Rectal smooth muscle tissue (tissue), 1 donor: ENCODE results near the gene GPR39.

Experiments
- H3K27ac ChIP-seq: one replicate; pipeline ENCODE4 v1.7.0; 2013; ENCODE audit warnings: low read depth, low read length, inconsistent platforms
- H3K27me3 ChIP-seq: one replicate; pipeline ENCODE4 v1.7.0; 2013; ENCODE audit warnings: low read length; ENCODE audit not compliant: control insufficient read depth, insufficient read depth
- H3K36me3 ChIP-seq: one replicate; pipeline ENCODE4 v1.7.0; 2013; ENCODE audit warnings: low read length; ENCODE audit not compliant: control insufficient read depth, insufficient read depth
- H3K4me1 ChIP-seq: one replicate; pipeline ENCODE4 v1.7.0; 2013; ENCODE audit warnings: low read length; ENCODE audit not compliant: control insufficient read depth, insufficient read depth
- H3K4me3 ChIP-seq: one replicate; pipeline ENCODE4 v1.7.0; 2013; ENCODE audit warnings: low read length
- H3K9ac ChIP-seq: one replicate; pipeline ENCODE4 v1.7.0; 2013; ENCODE audit warnings: low read length

GPR39 gene

DNA sequence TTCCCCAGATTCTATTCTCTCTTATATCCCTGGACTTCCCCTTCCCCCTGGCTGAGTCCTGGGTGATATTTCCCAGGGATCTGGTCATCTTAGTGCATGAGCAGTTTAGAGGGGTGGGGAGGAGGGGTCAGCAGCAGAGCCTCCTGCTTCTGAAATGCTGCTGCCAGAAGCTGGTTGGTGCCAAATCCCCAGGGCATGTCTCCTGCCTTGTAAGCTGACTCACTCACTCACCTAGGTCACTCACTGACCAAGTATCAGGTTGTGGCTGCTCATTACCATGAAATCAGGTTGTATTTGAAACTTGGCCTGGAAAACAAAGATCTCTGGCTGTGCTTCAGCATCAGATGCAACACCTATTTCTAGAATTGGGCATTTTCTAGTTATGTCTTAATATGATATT lies 14.3 kb downstream of the GPR39 start:
- no peaks in the 10 kb centered on the region for H3K27me3 ChIP-seq
- H3K36me3 ChIP-seq = no peaks in the 10 kb centered on the region
- H3K27ac ChIP-seq = no peak overlapping the region
- H3K9ac ChIP-seq = no peak overlapping the region
- no peaks in the 10 kb centered on the region for H3K4me1 ChIP-seq
- H3K4me3 ChIP-seq = no peak overlapping the region

DNA sequence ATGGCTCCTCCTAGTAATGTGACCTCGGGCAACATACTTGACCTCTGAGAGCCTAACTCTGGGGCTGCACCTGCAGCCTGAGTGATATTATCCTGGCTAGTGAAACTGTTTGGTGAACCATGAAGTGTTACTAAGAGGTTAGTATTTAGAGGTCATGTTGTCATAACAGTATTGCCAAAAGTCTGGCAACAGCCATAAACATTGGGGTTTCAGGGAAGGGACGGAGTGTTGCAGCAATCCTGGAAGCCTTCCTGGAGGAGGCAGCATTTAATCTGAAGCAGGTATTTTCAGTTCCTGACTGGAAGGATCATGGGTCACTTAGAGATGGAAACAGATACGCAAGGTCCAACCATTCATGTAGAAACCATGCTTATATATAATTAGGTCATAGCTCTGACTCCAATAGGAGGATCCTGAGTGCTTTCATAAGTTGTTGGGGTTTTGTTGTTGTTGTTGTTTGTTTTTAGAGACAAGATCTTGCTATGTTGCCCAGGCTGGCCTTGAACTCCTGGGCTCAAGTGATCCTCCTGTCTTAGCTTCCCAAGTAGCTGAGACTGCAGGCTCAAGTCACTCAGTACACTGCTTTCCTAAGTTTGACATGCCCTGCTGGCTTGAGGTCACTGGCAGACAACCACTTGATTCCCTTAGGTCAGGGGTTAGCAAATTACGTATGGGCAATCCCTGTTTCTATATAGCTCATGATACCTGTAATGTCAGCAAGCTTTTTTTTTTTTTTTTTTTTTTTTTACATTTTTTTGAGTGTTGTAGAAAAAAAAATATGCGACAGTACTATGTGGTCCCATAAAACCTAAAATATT lies 21.5 kb downstream of the GPR39 start:
- H3K27me3 ChIP-seq = no peaks in the 10 kb centered on the region
- no peak overlapping the region for H3K27ac ChIP-seq
- H3K36me3 ChIP-seq = no peaks in the 10 kb centered on the region
- H3K4me3 ChIP-seq = no peak overlapping the region
- no peak overlapping the region for H3K9ac ChIP-seq
- H3K4me1 ChIP-seq = no peaks in the 10 kb centered on the region

DNA sequence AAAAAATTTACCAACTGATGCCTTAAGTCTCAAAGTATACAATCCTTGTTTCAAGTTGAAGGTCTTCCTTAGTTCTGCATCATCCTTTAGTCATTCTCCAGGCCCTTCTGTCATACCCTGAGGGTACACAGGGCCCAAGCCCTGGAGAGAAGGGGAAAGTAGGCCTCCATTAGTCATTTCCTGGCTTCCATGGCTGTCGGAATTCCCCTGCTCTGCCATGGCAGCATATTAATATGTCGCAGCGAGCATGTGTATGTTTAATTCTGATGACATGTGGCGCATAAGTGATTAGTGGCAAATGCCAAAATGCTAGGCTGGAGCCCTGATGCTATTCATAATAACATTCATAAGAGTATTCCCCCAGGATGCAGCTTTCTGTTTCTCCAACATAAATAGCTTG lies 22.1 kb downstream of the GPR39 start:
- no peaks in the 10 kb centered on the region for H3K4me1 ChIP-seq
- H3K4me3 ChIP-seq = no peak overlapping the region

DNA sequence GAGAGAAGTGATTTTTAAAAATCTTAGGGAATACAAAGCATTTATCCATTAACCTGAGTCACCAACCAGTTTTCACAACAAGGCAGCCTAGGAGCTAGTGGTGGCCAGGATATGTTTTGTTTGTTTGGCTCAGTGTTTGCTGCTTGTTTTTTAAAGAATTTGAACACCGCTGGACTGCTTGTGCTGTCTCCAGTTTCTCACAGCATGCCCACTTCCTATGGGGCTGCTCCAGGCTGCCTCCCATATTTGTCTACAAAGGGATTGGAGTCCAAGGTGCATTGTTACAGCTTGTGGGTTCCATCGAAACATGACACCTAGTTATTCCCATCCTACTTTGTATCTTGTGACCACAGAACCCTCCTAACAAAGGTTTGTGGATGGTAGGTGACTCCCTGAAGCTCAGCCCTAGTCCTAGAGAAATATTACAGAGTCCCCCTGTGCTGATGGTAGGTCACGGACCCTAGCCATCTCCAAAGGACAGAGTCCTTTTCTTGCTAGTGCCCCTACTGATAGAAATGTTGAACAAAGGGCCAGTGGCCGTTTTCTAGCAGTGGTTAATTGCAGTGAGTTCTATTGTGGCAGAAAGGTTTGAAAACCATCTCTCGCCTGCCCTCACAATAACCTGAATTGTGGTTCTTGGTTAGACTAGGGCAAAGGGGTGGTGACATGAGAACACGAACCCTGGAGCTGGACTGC lies 23.2 kb downstream of the GPR39 start:
- H3K4me3 ChIP-seq = no peak overlapping the region
- H3K36me3 ChIP-seq = no peaks in the 10 kb centered on the region
- H3K27ac ChIP-seq = no peak overlapping the region
- H3K4me1 ChIP-seq = no peaks in the 10 kb centered on the region
- H3K27me3 ChIP-seq = no peaks in the 10 kb centered on the region
- no peak overlapping the region for H3K9ac ChIP-seq

More for the DNA sequence above, 22.1 kb downstream of the GPR39 start:
- no peaks in the 10 kb centered on the region for H3K27me3 ChIP-seq
- no peaks in the 10 kb centered on the region for H3K36me3 ChIP-seq
- no peak overlapping the region for H3K27ac ChIP-seq
- H3K9ac ChIP-seq = no peak overlapping the region

- Histone ChIP-seq H3K36me3 (no peaks in the 10 kb centered on the region), H3K27ac (no peak overlapping the region), H3K4me1 (no peaks in the 10 kb centered on the region), H3K27me3 (no peaks in the 10 kb centered on the region), H3K4me3 (no peak overlapping the region), H3K9ac (no peak overlapping the region)
Observed at GRCh38 chr2:132441051-132441450, 24.4 kb downstream of the GPR39 start.

DNA sequence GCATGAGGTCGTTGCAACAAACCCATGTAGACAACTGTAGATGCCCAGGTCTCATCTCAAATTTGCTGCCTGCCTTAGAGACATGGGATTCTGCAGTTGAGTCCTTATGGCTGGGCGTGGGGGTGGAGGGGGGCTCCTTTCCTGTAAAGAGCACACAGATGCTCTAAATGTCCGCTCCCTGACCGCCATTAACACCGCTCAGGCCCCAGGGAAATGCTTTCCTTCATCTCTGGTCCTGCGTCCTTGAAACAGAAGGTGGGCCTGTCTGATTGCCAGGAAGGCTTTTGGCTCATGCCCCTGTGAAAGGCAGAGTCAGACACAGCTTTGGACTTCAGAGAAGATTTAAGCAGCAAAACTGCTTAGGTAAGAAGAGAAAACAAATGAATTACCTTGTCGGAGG lies 25.7 kb downstream of the GPR39 start:
- H3K27ac ChIP-seq = no peak overlapping the region
- no peaks in the 10 kb centered on the region for H3K4me1 ChIP-seq
- no peaks in the 10 kb centered on the region for H3K27me3 ChIP-seq
- H3K36me3 ChIP-seq = no peaks in the 10 kb centered on the region
- no peak overlapping the region for H3K4me3 ChIP-seq
- no peak overlapping the region for H3K9ac ChIP-seq

GRCh38 chr2:132443106-132443505 lies 26.5 kb downstream of the GPR39 start:
- no peaks in the 10 kb centered on the region for H3K4me1 ChIP-seq
- no peak overlapping the region for H3K4me3 ChIP-seq
- H3K9ac ChIP-seq = no peak overlapping the region
- no peaks in the 10 kb centered on the region for H3K36me3 ChIP-seq
- no peaks in the 10 kb centered on the region for H3K27me3 ChIP-seq
- H3K27ac ChIP-seq = no peak overlapping the region

DNA sequence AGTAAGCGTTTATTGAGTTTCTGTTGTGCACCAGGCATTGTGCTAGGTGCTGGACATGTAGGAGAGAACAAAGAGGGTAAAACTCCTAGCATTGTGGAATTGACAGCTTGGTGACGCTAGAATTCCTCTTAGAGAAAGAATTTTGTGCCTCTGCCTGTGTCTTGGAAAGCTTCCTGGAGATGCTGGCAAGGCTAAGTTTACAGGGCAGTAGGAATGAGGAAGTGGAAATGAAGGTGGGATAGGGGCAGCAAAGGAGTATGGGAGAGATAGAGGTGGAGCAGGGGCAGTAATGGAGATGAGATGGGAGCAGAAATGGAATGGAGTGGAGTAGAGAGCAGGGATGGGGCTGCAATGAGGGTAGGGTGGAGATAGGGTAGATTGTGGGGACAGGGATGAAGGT lies 29.8 kb downstream of the GPR39 start:
- Histone ChIP-seq H3K36me3 (no peaks in the 10 kb centered on the region), H3K9ac (no peak overlapping the region), H3K4me3 (no peak overlapping the region), H3K27ac (no peak overlapping the region), H3K27me3 (no peaks in the 10 kb centered on the region), H3K4me1 (no peaks in the 10 kb centered on the region)

- Histone ChIP-seq H3K9ac (no peak overlapping the region), H3K36me3 (no peaks in the 10 kb centered on the region), H3K27me3 (no peaks in the 10 kb centered on the region), H3K27ac (no peak overlapping the region), H3K4me3 (no peak overlapping the region), H3K4me1 (no peaks in the 10 kb centered on the region)
Observed at GRCh38 chr2:132448331-132448730, 31.7 kb downstream of the GPR39 start.

- no peaks in the 10 kb centered on the region for H3K27me3 ChIP-seq
- H3K36me3 ChIP-seq = no peaks in the 10 kb centered on the region
- no peak overlapping the region for H3K27ac ChIP-seq
- H3K4me3 ChIP-seq = no peak overlapping the region
- no peaks in the 10 kb centered on the region for H3K4me1 ChIP-seq
- H3K9ac ChIP-seq = no peak overlapping the region
Observed at GRCh38 chr2:132448771-132449170, 32.2 kb downstream of the GPR39 start.

DNA sequence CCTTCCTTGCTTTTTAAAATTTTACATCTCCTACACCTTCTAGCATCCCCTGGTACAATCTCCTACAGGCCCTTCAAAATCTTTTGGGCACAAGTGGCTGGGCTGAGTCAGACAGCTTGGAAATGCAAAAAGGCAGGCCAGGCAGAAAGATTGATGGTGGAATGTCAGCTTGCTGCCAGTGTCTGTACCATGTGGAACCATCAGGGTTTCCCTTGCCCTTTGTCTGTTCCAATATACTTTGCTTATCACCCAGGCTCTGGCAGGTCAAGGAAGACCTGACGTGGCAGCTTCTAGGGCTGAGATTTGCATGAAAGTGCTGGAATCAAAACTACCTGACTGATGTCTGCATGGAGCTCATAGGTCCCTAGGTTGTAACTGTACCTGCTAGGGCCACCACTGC lies 33.3 kb downstream of the GPR39 start:
- H3K27me3 ChIP-seq = no peaks in the 10 kb centered on the region
- H3K4me3 ChIP-seq = no peak overlapping the region
- no peaks in the 10 kb centered on the region for H3K36me3 ChIP-seq
- H3K4me1 ChIP-seq = no peaks in the 10 kb centered on the region
- no peak overlapping the region for H3K27ac ChIP-seq
- H3K9ac ChIP-seq = no peak overlapping the region

GRCh38 chr2:132460781-132461180 lies 44.2 kb downstream of the GPR39 start:
- H3K36me3 ChIP-seq = no peaks in the 10 kb centered on the region
- H3K27me3 ChIP-seq = no peaks in the 10 kb centered on the region
- no peak overlapping the region for H3K9ac ChIP-seq
- no peaks in the 10 kb centered on the region for H3K4me1 ChIP-seq
- H3K27ac ChIP-seq = no peak overlapping the region
- H3K4me3 ChIP-seq = no peak overlapping the region

DNA sequence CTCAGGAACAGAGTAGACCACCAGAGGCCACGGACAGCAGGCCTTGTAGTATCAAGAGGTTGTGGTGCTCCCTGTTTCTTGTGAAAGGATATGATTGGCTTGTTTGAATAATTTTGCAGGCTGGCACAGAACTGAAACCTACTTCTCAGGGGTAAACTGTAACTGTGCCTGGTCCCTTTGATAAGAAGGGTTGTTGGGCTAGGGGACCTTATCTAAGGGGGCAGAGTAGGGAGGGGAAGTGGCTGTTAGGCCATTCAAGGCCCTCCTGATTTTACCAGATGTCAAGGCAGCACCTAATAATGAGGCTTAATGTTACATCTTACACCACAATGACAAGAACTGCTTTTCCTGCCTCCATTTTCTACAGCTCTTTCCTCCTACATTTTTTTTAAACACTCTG lies 45.6 kb downstream of the GPR39 start:
- H3K4me3 ChIP-seq = no peak overlapping the region
- no peak overlapping the region for H3K27ac ChIP-seq
- no peaks in the 10 kb centered on the region for H3K4me1 ChIP-seq
- no peaks in the 10 kb centered on the region for H3K27me3 ChIP-seq
- no peak overlapping the region for H3K9ac ChIP-seq
- no peaks in the 10 kb centered on the region for H3K36me3 ChIP-seq
